Peyer's patch (tissue), 4 donors: ENCODE results near the gene ATAD5.

Source experiments
- CTCF ChIP-seq, 6 experiments: fragments of 450-650 bp in 4 of 6; fragments of 200-600 bp in 2 of 6; sonication (generic) in 1 of 6; IDR thresholded peaks; one replicate each; pipeline ENCODE4 v1.5.1; 2017 to 2019; ENCODE audit warnings: antibody characterized with exemption in 6 of 6, mild to moderate bottlenecking in 3 of 6, moderate library complexity in 1 of 6
- POLR2A ChIP-seq, 2 donors: fragments of 450-650 bp; IDR thresholded peaks; one replicate each; pipeline ENCODE4 v1.5.1; 2017; ENCODE audit warnings: antibody characterized with exemption in 2 of 2, mild to moderate bottlenecking in 2 of 2, moderate library complexity in 2 of 2

GRCh38 chr17:30823421-30823820 is 8.3 kb upstream of the ATAD5 start:
- no peak for TF ChIP-seq CTCF (IDR thresholded peaks at IDR 0.05)
- no peak for TF ChIP-seq POLR2A (IDR thresholded peaks at IDR 0.05)
